ENCODE results near the gene ABCA6. TPM values are rescaled to one million over a fixed set of nuclear protein-coding genes. Genes with fewer than 3 reads are reported as not detected.
"Not testable (repeated sequence)": the region's sequence is repeated elsewhere in the genome, so short reads cannot be mapped to it uniquely, and the experiment has no call there.

The ABCA6 gene
- total and polyA plus RNA-seq, 10 of the 15 experiments (the other 5 are each of a cell fraction or from before 2014, with no cell fraction given): 6.8 to 36.9 (median 12.6) TPM

GRCh38 chr17:69070378-69071232 lies 71.1 kb downstream of the ABCA6 start:
- SMC1A ChIA-PET (ENCODE audit: uncharacterized antibody, unreplicated experiment): interaction anchor here (1.0 to 1.9 kb wide), 3 partner anchors 44 to 177 kb away, joined by 3 to 6 read pairs (median 3); no protein-coding TSS in a partner anchor
- H3K4me3 ChIP-seq; H3K4me2 ChIP-seq (ENCODE audit: control insufficient read depth, insufficient read depth); H3K27ac ChIP-seq (ENCODE audit: control insufficient read depth, insufficient read depth); H3K79me2 ChIP-seq (ENCODE audit: control insufficient read depth, insufficient read depth, low read length); H3K9ac ChIP-seq (ENCODE audit: control insufficient read depth, insufficient read depth, low read length); ATAC-seq; RAD21 ChIA-PET (ENCODE audit: unreplicated experiment); FAIRE-seq; H3K36me3 ChIP-seq (ENCODE audit: control insufficient read depth in 2 of 2, insufficient read depth in 2 of 2, low read length in 1 of 2); BruUV-seq (replicated peaks); in situ Hi-C loops (cut with MboI); intact Hi-C loops (cut with micrococcal nuclease; ENCODE audit: unreplicated experiment); H2AFZ ChIP-seq (ENCODE audit: control insufficient read depth, low read depth, low read length); H4K20me1 ChIP-seq (ENCODE audit: control insufficient read depth, insufficient read depth); H3K9me3 ChIP-seq (replicated peaks; ENCODE audit: control insufficient read depth, insufficient read depth, low read length); DNase-seq (ENCODE audit: low read depth, low spot score); H3K27me3 ChIP-seq (replicated peaks in 1 of 2; ENCODE audit: control insufficient read depth in 2 of 2, insufficient read depth in 2 of 2, low read length in 1 of 2); H3K4me1 ChIP-seq (ENCODE audit: control insufficient read depth, insufficient read depth, low read length); POLR2A ChIA-PET: not testable (repeated sequence)
- WGBS (ENCODE audit: insufficient coverage, insufficient replicate concordance, low lambda C conversion rate, missing lambda C conversion rate): 58% methylated on average over 11 of the region's 12 CpGs
- CTCF ChIA-PET: interaction anchor here (0.9 to 1.4 kb wide), 2 partner anchors 64 to 157 kb away, joined by 4 read pairs; no protein-coding TSS in a partner anchor

- Histone ChIP-seq H3K36me3 (ENCODE audit: control insufficient read depth in 2 of 2, insufficient read depth in 2 of 2, low read length in 1 of 2) (no peaks in the 10 kb centered on the region; a peak in 1 of 4 replicates), H3K79me2 (ENCODE audit: control insufficient read depth, insufficient read depth, low read length) (no peaks in the 10 kb centered on the region), H4K20me1 (ENCODE audit: control insufficient read depth, insufficient read depth) (no peaks in the 10 kb centered on the region), H2AFZ (ENCODE audit: control insufficient read depth, low read depth, low read length) (no peak overlapping the region), H3K27ac (ENCODE audit: control insufficient read depth, insufficient read depth) (no peak overlapping the region), H3K9ac (ENCODE audit: control insufficient read depth, insufficient read depth, low read length) (no peak overlapping the region), H3K4me2 (ENCODE audit: control insufficient read depth, insufficient read depth) (no peak overlapping the region), H3K27me3 (replicated peaks in 1 of 2; ENCODE audit: control insufficient read depth in 2 of 2, insufficient read depth in 2 of 2, low read length in 1 of 2) (no peaks in the 10 kb centered on the region), H3K4me1 (ENCODE audit: control insufficient read depth, insufficient read depth, low read length) (no peaks in the 10 kb centered on the region), H3K9me3 (replicated peaks; ENCODE audit: control insufficient read depth, insufficient read depth, low read length) (peaks cover 2% of the 10 kb centered on the region; the same call in 1 of the 3 replicates), H3K4me3 (no peak overlapping the region)
- in situ Hi-C loops (cut with MboI): no loop called here
- RAD21 ChIA-PET (ENCODE audit: unreplicated experiment): interaction anchor here (1.2 kb wide), 1 partner anchor 49 kb away, joined by 3 read pairs; no protein-coding TSS in a partner anchor
- SMC1A ChIA-PET (ENCODE audit: uncharacterized antibody, unreplicated experiment): interaction anchor here (1.9 kb wide), 1 partner anchor 164 kb away, joined by 6 read pairs; no protein-coding TSS in a partner anchor
- POLR2A ChIA-PET: no interaction called here
- no TSS peak for BruUV-seq (replicated peaks)
- no peak for DNase-seq (ENCODE audit: low read depth, low spot score)
- CTCF ChIA-PET: interaction anchor here (0.9 to 1.4 kb wide), 3 partner anchors 66 to 158 kb away, joined by 3 to 4 read pairs (median 4); no protein-coding TSS in a partner anchor
- no peak for ATAC-seq
- intact Hi-C loops (cut with micrococcal nuclease; ENCODE audit: unreplicated experiment): loop anchor here (10.0 kb wide), 1 partner anchor 294 kb away; no protein-coding TSS in a partner anchor
- WGBS (ENCODE audit: insufficient coverage, insufficient replicate concordance, low lambda C conversion rate, missing lambda C conversion rate): 74% methylated on average over 5 of the region's 5 CpGs
- no peak for FAIRE-seq
- TF ChIP-seq REST (IDR thresholded peaks at IDR 0.05; ENCODE audit: low read depth, low read length) (no peak), RELB (IDR thresholded peaks at IDR 0.05; ENCODE audit: low read depth) (no peak), MTA3 (IDR thresholded peaks at IDR 0.05; ENCODE audit: borderline replicate concordance, low read length) (no peak), CTCF (IDR thresholded peaks at IDR 0.05 in 2 of 3, conservative IDR thresholded peaks at IDR 0.05 in 1 of 3; ENCODE audit: control insufficient read depth in 2 of 3, extremely low read depth in 1 of 3, insufficient read depth in 1 of 3, low read depth in 3 of 3, low read length in 3 of 3) (no peak)
Observed at GRCh38 chr17:69069226-69069750, 72.4 kb downstream of the ABCA6 start.
